ENCODE results near the gene SMCR8.
"Not testable (repeated sequence)": the region's sequence is repeated elsewhere in the genome, so short reads cannot be mapped to it uniquely, and the experiment has no call there.

Gene SMCR8

GRCh38 chr17:18314731-18315561, at the start of gene SMCR8, which contains the start of gene TOP3A:
TSS of gene SMCR8 (plus strand) at chr17:18315293. CDS start at chr17:18315790, 497 bp downstream.
TSS of gene TOP3A (minus strand) at chr17:18314994. CDS start at chr17:18314778, 216 bp downstream.
- peak; percentile 98 for DNase-seq

GRCh38 chr17:18267366-18267765, 47.7 kb upstream of the SMCR8 start:
- DNase-seq, result no peak

GRCh38 chr17:18267927-18268711, 47.0 kb upstream of the SMCR8 start:
- no peak for DNase-seq

GRCh38 chr17:18270046-18270931, 44.8 kb upstream of the SMCR8 start:
- no peak for DNase-seq

GRCh38 chr17:18277076-18277475, 38.0 kb upstream of the SMCR8 start:
- DNase-seq, result no peak

GRCh38 chr17:18278867-18279266, 36.2 kb upstream of the SMCR8 start:
- no peak for DNase-seq

GRCh38 chr17:18280249-18280648, 34.8 kb upstream of the SMCR8 start:
- no peak for DNase-seq

- no peak for DNase-seq
Measured at GRCh38 chr17:18280766-18281371, 34.2 kb upstream of the SMCR8 start.

- no peak for DNase-seq
Measured at GRCh38 chr17:18281788-18282187, 33.3 kb upstream of the SMCR8 start.

GRCh38 chr17:18285296-18285695, 29.8 kb upstream of the SMCR8 start:
- no peak for DNase-seq

GRCh38 chr17:18291718-18292540, 23.2 kb upstream of the SMCR8 start:
- no peak for DNase-seq

GRCh38 chr17:18298061-18298460, 17.0 kb upstream of the SMCR8 start:
- DNase-seq, result not testable (repeated sequence)

- no peak for DNase-seq
Measured at GRCh38 chr17:18300725-18301480, 14.2 kb upstream of the SMCR8 start.

GRCh38 chr17:18303206-18303605, 11.9 kb upstream of the SMCR8 start:
- DNase-seq, result not testable (repeated sequence)

GRCh38 chr17:18309202-18309601, 5.9 kb upstream of the SMCR8 start:
- no peak for DNase-seq

- DNase-seq, result peak; percentile 28
Measured at GRCh38 chr17:18314059-18314730, 898 bp upstream of the SMCR8 start.

- peak; percentile 66 for DNase-seq
Measured at GRCh38 chr17:18315562-18315922, 449 bp downstream of the SMCR8 start.

- DNase-seq, result no peak
Measured at GRCh38 chr17:18315961-18316360, 868 bp downstream of the SMCR8 start.

GRCh38 chr17:18318117-18318516, 3.0 kb downstream of the SMCR8 start:
- DNase-seq, result no peak

- no peak for DNase-seq
Measured at GRCh38 chr17:18318771-18319450, 3.8 kb downstream of the SMCR8 start.
